GM19372 (cell line): ENCODE measurements around the gene PAIP2B.
"Not testable (repeated sequence)": the region's sequence is repeated elsewhere in the genome, so short reads cannot be mapped to it uniquely, and the experiment has no call there.

ENCODE experiments used
- ATAC-seq: cut with Tn5 transposase; IDR thresholded peaks from one replicate; pipeline ENCODE4 v1.9.1; 2021; ENCODE audit warnings: mild to moderate bottlenecking, low read depth, moderate library complexity; ENCODE audit not compliant: unreplicated experiment

Gene PAIP2B

DNA sequence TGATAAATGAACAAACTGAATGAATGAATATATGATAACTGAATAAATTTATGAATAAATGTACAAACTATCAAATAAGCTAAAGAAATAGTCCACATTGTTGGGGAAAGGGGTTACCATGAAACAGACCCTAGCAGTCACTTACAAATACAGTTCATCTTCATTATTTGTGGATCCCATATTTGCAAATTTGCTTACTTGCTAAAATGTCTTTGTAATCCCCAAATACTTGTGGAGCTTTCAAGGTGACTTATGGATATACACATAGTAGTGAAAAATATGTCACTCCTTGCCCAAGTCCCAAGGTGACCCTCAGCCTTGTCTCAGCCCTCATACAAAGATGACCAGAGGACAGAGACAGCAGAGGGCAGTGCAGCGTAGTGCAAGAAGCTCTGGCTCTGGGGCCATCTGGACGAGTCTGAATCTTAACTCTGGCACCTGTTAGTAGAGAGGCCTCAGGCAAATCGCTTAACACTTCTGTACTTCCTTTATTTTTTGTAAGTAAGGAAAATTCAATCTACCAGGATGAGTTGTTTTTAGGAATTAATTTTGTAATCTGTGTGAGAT, 3.1 kb downstream of the PAIP2B start:
- ATAC-seq: no peak

DNA sequence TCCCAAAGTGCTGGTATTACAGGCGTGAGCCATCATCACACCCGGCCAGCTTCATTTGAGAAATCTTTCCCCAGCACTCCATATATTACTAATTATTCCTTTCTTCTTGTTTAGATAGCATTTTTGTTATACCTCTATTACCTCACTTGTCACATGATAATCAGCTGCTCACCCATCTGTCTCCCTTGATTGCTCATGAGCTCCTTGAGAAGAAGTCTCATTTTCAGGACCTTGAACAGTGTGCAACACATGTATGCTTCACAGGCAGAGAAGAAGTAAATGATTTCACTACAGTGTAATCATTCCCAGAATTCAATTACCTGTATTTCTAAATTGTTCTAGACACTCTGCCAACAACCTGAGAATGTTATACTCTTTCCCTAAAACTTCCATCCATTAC, 6.2 kb downstream of the PAIP2B start:
- ATAC-seq: no peak

DNA sequence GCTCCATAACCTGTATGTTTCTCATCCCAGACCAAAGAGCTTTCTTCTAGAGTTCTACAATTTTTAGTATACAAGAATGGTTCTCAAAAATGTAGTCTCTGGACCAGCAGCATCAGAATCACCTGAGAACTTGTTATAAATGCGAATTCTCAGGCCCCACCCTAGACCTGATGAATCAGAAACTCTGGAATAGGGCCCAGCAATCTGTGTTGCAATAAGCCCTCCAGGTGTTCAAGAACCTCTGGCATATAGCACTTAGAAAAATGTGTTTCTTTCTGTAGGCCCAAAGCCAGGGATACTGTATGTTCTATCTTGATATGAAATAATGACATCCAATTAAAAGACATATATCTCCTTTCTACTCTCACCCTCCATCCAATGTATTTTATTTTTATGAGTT, 10.4 kb downstream of the PAIP2B start:
- ATAC-seq: no peak

DNA sequence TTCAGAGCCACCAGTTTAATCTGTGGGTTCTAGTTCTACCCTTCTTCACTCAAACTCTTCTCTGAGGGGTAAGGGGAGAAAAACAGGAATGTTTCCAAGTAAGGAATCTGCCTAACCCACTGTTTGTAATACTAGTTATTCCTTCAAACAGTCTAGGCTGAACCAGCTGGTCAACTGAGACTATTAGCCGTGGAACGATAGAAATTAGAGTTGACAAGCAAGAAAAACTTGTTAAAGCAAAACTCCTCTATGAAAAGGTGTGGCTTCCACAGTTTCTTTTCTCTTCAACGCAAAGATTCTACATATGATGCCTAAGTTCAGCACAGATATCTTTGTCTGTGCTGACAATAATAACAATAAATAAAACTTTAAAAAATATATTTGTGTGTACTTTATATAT, 11.5 kb downstream of the PAIP2B start:
- no peak for ATAC-seq

DNA sequence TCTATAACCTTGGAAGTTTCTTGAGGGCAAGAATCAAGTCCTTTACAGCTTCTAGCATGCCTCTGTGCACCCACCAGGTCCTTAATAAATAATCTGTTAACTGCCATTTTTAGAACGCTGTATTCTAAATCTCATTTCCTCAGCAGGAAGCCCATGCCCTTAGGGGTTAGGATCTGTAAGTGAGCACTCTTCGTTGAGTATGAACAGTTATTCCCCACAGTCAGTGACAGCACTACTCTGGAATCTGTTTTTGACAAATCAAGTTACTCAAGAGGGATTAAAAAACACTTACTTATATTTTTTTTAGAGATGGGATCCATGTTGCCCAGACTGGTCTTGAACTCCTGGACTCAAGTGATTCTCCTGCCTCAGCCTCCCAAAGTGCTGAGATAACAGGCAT, 14.6 kb downstream of the PAIP2B start:
- ATAC-seq: no peak

DNA sequence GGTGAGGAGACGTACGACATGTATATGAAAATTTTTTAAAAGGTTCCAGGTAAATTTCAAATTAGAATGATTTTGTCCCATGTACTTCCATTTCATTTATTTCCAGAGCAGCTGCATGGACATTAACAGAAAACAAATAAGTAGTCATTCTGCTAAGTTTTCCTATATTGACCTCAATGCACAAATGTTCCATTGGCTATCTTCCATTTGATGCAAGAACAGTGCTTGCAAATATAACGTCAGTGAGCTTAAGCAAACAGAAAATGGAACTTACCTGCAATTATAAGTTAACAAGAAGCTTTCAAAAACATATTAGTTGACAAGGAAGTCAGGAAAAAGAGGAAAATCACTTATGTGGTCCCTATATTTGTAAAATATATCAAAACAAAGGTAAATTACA, 16.6 kb downstream of the PAIP2B start:
- ATAC-seq: no peak

DNA sequence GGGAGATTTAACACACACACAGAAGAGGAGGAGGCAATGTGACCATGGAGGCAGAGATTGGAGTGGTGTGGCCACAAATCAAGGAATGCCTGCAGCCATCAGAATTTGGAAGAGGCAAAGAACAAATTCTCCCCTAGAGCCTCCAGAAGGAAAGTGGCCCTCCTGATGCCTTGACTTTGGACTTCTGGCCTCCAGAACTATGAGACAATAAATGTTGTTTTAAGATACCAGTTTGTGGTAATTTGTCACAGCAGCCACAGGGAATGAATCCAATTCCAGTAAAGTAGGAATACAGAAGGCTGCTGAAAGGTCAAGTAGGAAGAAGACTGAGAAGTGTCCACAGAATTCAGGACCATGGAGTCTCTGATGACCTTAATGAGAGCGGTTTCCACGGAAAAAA, 18.1 kb downstream of the PAIP2B start:
- ATAC-seq: no peak

DNA sequence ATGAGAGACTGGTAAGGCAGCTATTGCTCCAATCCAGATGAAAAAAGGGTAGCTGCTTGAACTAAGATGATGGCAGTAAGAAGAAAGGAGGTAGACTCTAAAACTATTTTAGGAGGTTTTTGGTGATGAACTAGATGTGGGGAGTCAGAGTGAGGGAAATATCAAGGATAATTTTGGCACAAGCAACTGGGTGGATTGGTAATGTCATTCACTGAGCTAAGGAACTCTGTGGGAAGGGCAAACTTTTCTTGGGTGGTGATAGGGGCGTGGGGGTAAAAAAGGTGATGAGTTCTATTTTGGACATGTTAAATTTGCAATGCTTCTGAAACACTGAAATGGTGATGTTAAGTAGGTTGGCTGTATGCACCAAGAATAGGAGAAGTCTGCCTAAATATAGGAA, 19.3 kb downstream of the PAIP2B start:
- ATAC-seq: no peak

DNA sequence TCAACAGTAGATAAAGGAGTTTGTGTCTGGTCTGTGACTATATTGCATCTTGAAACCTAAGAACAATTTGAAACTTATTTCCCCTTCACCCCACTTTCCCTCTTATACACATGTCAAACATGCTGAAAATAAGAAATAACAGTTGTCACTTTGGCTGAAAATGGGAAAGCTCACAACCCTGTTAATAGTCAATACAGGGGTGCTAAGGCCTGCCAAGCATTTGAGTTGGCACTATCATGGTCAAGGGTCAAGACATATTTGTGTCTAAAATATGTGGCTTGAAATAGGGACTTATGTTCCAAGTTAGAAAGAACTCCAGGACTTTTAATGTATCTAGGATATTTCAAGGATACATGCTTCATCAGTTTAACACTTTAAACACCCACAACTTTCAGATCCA, 20.6 kb downstream of the PAIP2B start:
- ATAC-seq: no peak

DNA sequence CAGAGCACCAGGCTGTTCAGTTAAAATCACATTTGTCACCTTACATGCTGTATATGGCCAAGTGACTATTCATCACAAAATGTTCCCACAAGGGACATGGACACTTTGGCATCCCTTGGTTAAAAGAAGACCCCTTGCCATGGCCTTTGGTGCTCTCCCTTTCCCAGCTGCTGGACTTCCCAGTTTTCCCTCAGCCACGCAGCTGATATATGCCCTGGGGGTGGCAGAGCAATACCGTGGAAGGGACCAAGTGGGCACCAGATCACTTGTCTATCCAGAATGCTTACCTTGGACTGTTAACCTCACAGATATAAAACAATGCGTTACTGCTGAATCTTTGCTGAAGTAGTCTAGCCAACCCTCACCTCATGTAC, 35.3 kb downstream of the PAIP2B start:
- no peak for ATAC-seq

DNA sequence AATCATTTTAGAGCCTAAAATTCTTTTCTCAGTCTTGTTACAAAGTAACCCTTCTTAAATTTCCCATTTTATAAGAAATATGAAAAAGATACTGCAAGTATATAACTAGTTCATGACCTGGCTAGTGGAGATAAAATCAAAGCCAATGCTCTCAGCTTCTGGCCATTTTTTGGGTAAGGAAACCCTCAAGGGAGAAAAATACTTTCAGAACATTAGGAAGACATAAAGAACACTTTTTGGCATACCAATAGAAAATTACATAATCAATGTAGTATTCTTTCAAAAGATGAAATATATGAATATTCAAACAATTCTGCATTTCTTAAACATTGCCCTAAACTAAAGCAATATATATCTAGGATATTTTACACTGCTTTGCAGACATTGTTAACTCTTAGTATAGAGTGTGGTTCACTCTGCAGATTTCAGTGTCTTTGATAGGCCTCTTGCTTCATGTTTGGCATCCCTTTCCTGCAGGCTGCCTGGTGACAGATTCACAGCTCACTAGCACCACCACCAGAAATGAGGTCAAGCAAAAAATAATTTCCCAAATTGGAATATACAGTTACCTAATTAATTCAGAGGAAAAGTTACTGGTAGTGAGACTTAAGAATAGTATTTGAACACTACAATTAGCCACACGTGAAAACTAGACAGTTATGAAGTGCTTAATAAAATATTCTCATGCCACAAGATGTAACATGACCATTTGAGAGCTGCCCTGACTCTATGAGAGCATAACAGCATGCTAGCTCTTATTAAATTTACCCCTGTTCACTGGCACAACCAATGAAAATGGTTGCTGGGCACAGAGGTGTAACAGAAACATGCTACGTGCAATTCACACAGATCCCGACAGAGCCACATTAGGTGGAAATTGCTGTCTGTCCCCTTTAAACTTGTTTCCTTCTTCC, 36.0 kb downstream of the PAIP2B start:
- no peak for ATAC-seq

DNA sequence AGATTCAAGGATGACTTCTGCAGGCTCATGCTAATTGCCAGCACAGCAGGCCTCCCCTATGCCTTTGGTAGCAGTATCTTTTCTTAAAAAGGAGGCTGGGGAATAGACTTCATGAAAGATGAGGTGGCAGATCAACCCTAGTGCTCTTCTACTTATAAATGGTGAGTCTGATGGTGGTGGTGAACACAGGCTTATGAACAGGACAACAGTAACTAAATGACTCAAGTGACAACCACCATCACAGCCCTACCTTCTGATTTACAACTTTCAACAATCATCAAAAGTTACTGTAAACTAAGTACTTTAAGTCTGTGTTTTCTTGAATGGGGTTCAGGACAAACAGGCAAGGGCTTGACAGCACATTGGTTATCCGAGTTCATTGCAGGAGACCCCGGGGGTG, 39.3 kb downstream of the PAIP2B start:
- ATAC-seq: no peak

DNA sequence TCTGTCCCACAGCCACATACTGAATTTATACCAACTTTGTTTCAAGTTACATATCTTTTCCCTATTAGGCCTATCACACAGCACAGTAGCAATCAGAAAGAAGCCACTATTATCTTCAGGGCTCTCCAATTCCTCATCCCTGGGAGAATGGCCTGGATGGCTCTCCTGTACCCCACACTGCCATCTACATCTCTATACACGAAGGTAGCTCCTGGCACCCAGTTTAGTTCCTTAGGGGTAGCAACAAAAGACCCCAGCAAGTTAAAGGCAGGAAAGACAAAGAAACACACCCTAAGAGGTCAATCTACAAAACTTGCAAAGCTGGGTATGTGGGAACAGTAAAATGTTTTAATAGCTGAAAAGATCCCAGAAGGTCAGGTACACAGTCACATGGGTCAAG, 39.9 kb downstream of the PAIP2B start:
- ATAC-seq: no peak

DNA sequence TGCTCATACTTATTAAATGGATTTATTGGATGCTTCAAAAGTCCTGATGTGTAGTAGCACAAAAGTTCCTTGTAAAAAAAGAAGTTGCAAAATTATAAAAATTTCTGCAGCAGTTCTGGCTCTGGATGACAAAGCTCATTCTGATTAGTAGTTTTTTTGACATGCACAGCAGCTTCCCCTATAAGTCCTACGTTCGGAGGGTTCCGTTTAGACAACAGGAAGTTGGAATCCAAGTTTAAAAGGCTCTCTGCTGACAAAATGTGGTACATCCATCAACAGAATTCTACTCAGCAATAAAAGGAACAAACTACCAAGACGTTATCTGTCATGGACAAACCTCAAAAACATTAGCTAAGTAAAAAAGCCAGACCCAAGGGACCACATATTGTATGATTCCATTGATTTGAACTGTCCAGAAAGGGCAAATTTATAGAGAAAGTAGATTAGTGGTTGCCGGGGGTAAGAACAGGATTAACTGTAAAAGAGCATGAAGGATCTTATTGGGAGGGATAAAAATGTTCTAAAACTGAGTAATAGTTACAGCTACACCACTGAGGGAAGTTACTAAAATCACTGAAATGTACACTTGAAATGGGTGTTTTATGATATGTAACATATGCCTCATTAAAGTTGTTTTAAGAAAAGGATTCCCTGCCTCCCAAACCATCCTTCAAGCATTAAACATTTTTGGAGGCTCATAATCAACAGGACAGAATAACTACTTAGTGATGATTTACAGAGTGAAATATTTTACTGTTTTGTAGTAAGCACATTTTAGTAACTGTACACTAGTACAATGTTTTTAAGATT, 43.4 kb downstream of the PAIP2B start:
- not testable (repeated sequence) for ATAC-seq

DNA sequence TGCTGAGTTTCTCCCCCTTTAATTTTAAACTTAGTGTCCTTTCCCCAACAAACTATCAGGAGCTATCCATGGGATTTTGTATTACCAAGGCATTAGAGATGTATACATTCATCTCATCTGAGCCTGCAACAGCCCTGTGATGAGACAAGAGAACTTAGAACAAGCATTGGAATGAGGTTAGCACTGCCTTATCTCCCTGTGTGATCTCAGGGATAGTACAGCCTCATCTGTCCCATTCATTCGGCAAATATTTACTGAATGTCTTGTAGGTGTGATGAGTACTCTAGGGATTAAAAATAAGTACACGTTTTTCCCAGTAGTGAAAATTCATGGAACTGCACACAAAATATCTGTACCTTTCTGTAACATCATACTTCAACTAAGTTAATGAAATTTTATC, 45.6 kb downstream of the PAIP2B start:
- ATAC-seq: no peak

DNA sequence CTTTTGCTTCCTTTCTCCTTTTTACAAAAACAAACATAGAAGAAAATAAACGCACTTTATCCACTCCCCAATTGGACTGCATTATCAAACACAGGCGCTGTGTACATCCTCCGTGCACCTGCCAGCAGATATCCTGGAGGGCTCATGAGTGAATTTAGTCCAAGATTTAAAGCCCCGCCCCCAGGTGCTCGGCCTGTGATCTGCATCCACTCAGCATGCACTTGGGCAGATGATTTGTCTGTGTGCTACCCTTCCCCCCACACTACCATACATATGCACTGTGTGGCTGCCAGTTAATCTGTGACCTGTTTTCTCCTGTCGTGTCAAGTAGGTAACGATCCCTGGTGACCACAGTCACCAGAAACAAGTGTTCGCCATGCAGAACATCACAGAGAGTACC, 48.1 kb downstream of the PAIP2B start:
- ATAC-seq: not testable (repeated sequence)

DNA sequence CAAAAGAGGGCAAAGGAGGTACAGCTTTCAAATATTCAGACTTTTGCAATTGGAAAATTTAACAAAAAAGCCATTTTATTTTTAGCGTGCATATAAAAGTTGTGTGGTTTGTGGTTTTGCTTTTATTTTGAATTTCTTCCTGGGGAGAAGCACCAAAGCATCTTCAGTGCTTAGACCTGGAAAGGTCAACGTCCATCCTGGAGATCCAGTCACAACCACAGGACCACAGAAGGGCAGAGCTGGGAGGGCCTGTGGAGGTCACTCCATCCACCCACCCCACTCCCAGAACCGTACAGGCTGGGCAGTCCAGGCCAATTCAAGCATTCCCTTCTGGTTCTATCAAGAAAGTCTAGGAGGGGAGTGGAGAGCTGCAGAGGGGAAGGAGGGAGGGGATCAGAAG, 52.7 kb downstream of the PAIP2B start:
- ATAC-seq: no peak

DNA sequence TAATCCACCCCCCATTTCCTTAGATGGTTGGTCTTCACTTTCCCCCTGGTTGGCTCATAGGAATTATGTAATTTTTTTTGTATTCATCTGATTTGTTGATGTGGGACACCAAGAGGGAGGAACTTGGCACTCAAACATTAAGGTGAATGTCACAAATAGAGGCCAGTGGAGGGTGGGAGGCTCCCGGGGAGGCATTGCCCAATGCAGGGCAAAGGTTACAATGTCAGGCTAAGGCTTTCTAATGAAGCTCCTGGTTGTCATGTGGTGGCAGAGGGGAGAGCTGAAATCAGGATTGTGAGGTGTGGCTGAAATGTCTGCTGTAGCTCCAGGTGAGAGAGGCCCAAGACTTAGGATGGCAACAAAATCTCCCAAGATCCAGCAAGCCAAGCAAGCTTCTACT, 53.8 kb downstream of the PAIP2B start:
- ATAC-seq: no peak

DNA sequence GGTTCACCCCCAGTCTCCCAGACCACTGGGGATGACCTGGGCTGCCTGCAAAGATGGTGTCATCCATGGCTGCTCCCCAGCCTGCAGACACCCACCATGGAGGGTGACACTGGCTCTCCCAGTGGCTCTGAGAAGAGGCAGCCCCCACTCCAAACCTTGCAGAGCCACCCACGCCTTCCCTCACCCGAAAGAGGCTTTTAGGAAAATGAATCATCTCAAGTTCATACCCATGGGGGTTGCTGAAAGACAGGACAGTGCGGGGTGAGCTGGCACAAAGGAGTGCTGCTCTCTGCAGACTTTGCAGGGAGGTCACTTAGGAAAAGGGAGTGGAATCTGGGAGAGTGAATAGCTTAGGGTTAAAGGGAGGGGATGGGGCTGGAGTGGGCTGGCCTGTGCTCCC, 60.1 kb downstream of the PAIP2B start:
- ATAC-seq: no peak

DNA sequence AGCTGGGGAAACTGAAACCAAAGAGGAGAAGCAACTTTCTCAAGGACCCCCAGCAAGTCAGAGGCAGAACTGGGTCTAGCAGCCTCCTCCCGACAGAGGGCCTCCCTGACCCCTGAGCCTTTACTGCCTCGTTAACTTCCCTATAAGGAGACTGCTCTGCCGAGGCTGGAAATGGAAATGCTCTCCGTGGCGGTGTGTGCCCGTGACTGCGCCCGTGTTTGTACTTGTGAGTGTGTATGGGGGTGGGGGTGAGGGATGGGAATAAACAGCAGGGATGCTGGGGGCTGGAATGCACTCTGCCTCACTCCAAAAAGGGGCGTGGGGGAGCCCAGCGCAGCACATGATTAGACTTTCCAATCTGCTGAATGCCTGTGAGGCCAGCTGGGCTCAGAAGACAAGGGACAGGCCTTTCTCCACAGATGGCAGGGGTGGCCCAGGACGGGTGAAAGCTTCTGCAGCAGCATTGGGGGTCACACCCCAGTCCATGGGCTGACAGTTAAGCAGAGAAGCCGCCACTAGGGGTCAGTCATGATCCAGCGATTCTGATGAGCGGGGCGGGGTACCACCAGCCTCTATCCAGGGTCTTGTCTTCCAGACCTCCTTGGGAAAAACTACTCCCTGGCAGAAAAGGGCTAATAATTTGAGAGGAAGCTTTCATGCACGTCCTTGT, 69.6 kb downstream of the PAIP2B start:
- peak; percentile 66 for ATAC-seq

DNA sequence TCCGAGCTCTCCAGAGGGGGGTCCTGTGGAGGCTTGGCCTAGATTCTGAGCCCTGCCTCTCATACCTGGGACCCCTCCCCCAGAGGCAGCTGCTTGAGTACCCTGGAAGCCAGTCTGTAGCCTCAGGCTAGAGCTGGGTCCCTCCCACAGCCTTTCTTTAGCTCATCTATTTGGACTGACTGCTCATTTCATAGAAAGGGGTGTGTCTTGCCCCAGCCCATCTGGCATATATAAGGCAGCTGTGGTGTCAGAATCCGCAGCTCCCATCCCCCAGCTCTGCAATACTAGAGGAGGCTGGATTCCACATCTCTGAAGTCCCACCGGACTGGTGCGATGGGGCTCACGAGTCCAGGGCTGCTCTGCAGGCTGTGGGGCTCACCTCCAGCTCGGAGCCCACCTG, 70.3 kb downstream of the PAIP2B start:
- no peak for ATAC-seq
